Astrocyte (in vitro differentiated cells and primary cell): ENCODE results near the gene PTPN1.

Experiments used
- CTCF ChIP-seq: IDR thresholded peaks from 2 replicates; pipeline ENCODE4 v1.5.1; 2011; ENCODE audit warnings: low read depth, mild to moderate bottlenecking, inconsistent platforms, low read length, moderate library complexity; ENCODE audit not compliant: insufficient read depth
- EZH2 ChIP-seq: IDR thresholded peaks from 2 replicates; pipeline ENCODE4 v1.6.1; 2012; ENCODE audit warnings: mild to moderate bottlenecking, low read length, inconsistent platforms; ENCODE audit not compliant: insufficient read depth

- no peak for TF ChIP-seq CTCF
- no peak for TF ChIP-seq EZH2
Measured at GRCh38 chr20:50552979-50553378, 42.8 kb downstream of the PTPN1 start.
